SK-N-MC (cell line): ENCODE results near the gene MRAS.

ENCODE experiments used
- DNase-seq: peaks from one replicate; pipeline ENCODE4 v3.0.0-alpha.2; 2011; ENCODE audit warnings: low read depth, low spot score
- H3K27ac ChIP-seq: fragments of 200-600 bp; sonication (generic); 2 replicates; pipeline ENCODE4 v1.5.1; 2016; ENCODE audit warnings: mixed run types
- H3K36me3 ChIP-seq: fragments of 200-600 bp; sonication (generic); 2 replicates; pipeline ENCODE4 v1.6.1; 2017; ENCODE audit warnings: antibody characterized with exemption, low read length, mixed read lengths; ENCODE audit not compliant: insufficient read depth
- H3K4me3 ChIP-seq: fragments of 200-600 bp; sonication (generic); 2 replicates; pipeline ENCODE4 v1.5.1; 2016
- H3K9ac ChIP-seq: fragments of 200-600 bp; sonication (generic); 2 replicates; pipeline ENCODE4 v1.8.0; 2017; ENCODE audit warnings: mixed run types, mixed read lengths; ENCODE audit not compliant: insufficient read length
- H3K9me3 ChIP-seq: fragments of 200-600 bp; sonication (generic); 2 replicates; pipeline ENCODE4 v1.6.1; 2017; ENCODE audit warnings: low read depth, mild to moderate bottlenecking, antibody characterized with exemption, low read length, moderate library complexity, mixed read lengths
- EZH2 ChIP-seq: fragments of 200-600 bp; sonication (generic); IDR thresholded peaks from one replicate; pipeline ENCODE4 v1.6.1; 2017; ENCODE audit warnings: antibody characterized with exemption
- FOXP2 ChIP-seq: optimal IDR thresholded peaks from 2 replicates; pipeline ENCODE3; 2011; ENCODE audit warnings: mild to moderate bottlenecking, moderate library complexity; ENCODE audit not compliant: insufficient read depth; ENCODE audit errors: extremely low read length, control extremely low read depth
- POLR2AphosphoS5 ChIP-seq: IDR thresholded peaks from 2 replicates; pipeline ENCODE4 v1.6.1; 2012; ENCODE audit warnings: mild to moderate bottlenecking, low read depth, low read length, borderline replicate concordance

MRAS gene

GRCh38 chr3:138366006-138366759, 17.8 kb downstream of the MRAS start:
- TF ChIP-seq FOXP2 (no peak), EZH2 (no peak), POLR2AphosphoS5 (no peak)
- no peak overlapping the region for H3K9ac ChIP-seq
- H3K9me3 ChIP-seq, result no peaks in the 10 kb centered on the region
- DNase-seq, result no peak
- H3K36me3 ChIP-seq, result no peaks in the 10 kb centered on the region
- H3K4me3 ChIP-seq, result no peak overlapping the region
- H3K27ac ChIP-seq, result no peak overlapping the region

DNA sequence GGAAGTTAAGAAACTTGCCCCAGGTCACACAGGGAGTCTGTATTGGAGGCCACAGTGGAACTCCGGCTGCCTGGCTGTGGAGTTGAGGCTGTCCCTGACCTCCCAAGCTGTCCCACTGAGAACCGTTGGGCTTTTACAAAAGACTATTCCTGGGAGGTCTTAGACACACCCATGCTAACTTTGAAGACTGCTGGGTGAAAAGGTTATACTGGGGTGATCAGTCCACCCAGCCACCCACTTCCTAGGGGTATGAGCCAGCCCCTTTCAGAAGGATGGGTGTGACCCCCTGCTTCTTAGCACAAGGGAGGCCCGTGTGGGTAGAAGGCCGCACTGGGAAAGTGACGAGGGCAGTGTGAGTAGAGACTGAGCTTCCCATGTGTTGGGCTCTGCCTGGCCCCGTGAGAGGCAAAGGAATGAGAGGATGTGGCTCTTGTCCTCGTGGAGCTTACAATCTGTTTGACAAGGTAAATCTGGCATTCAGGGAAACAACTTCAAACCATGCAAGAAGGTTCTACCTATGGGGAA, 19.0 kb downstream of the MRAS start:
- Histone ChIP-seq H3K9me3 (no peaks in the 10 kb centered on the region), H3K4me3 (no peak overlapping the region), H3K36me3 (no peaks in the 10 kb centered on the region), H3K9ac (no peak overlapping the region), H3K27ac (no peak overlapping the region)
- no peak for DNase-seq
- TF ChIP-seq FOXP2, result no peak
- no peak for TF ChIP-seq POLR2AphosphoS5
- no peak for TF ChIP-seq EZH2

DNA sequence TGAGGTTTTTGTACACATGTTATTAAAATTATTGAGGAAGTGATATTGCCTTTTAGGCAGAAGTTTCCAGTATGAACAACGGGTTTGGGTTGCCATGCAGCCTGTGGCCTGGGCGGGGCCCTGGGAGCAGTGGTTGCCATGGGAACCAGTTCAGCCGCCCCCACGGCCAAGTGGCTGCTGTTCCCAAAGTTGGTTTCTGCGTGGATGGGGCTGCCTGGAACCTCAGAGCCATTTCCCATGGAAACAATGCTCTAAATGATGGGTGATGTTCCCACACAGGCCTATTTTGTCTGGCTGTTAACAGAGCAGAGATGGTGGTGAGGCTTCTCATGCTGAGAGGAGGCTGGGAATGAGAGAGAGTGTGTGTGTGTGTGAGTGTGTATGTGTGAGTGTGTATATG, 19.5 kb downstream of the MRAS start:
- TF ChIP-seq FOXP2 (no peak), POLR2AphosphoS5 (no peak), EZH2 (no peak)
- DNase-seq, result no peak
- H3K4me3 ChIP-seq, result no peak overlapping the region
- H3K36me3 ChIP-seq, result no peaks in the 10 kb centered on the region
- H3K9ac ChIP-seq, result no peak overlapping the region
- H3K9me3 ChIP-seq, result no peaks in the 10 kb centered on the region
- H3K27ac ChIP-seq, result no peak overlapping the region

DNA sequence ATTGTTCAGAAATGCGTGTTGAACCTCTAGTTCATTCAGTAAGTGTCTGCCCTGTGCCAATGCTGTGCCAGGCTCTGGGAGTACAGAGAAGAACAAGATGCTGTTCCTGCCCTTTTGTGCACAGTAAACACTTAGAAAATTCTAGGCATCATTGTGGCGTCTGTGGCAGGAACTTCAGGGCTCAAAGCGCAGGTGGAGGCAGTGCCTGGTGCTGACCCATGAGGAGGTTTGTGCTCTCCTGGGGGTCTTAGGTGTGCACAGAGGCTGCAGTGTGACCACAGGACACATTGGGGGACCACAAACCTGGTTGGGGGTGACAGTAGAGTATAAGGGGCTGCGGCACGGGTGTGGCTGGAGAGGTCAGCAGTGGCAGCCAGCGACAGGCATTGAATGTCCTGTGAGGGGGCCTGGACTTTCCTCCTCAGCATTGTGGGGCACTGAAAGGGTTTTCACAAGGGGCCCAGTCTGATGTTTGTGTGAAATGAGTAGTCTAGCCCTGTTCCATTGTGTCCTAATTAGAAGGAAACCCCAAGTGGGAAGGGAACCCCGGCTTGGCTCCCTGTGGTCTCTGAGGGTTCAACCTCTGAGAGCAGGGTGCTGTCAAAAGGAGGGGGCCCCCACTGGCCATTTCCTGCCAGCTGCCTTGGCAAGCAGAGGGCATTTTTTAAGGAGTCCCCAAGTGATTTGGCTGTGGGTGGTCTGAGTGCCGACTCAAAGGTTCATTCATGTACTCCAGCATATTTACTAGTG, 20.9 kb downstream of the MRAS start:
- no peak for TF ChIP-seq FOXP2
- TF ChIP-seq EZH2, result no peak
- no peak for TF ChIP-seq POLR2AphosphoS5
- DNase-seq, result no peak
- no peaks in the 10 kb centered on the region for H3K36me3 ChIP-seq
- H3K4me3 ChIP-seq, result no peak overlapping the region
- H3K27ac ChIP-seq, result no peak overlapping the region
- H3K9ac ChIP-seq, result no peak overlapping the region
- H3K9me3 ChIP-seq, result no peaks in the 10 kb centered on the region

GRCh38 chr3:138370321-138370720, 21.9 kb downstream of the MRAS start:
- Histone ChIP-seq H3K27ac (no peak overlapping the region), H3K9me3 (no peaks in the 10 kb centered on the region), H3K36me3 (no peaks in the 10 kb centered on the region), H3K4me3 (no peak overlapping the region), H3K9ac (no peak overlapping the region)
- no peak for TF ChIP-seq POLR2AphosphoS5
- TF ChIP-seq FOXP2, result no peak
- TF ChIP-seq EZH2, result no peak
- DNase-seq, result no peak

DNA sequence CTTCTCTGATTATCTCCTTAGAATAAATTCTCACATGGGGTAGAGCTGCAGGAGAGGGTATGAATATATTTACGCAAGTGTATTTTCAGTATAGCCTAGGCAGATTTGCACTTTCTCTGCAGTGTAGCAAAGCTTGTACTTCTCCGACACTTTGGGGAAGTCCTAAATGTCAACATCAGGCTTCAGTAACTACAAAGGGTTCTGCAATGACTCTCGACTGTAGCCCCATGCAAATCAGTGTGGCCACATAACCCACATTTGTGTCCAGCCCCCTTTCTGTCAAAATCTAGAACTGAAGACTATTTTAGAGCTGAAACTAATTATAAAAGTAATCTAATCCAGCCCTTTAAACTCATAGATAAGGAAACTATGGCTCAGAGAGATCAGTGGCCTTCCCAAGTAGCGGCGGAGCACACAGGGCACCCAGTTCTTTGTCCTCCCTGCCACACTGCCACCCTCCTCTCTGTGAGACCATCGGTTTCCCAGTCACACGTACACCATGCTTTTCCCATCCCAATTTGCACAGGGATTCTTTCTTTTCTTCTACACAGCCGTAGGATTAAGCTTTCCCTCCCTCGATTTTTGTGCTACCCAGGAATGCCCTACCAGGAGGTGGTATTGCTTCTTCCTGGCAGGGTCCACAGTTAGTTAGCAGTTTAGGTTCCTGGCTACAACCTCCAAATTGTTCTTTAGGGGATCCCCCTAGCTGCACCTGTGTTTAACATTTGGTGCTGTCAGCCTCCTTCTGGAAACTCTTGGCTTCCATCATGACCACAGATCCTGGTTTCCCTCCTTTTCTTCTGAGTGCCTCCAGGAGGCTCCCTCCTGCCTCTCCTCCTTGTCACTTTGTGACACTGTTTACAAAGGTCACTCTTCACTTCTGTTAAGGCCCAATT, 22.9 kb downstream of the MRAS start:
- no peaks in the 10 kb centered on the region for H3K9me3 ChIP-seq
- TF ChIP-seq EZH2 (no peak), FOXP2 (no peak), POLR2AphosphoS5 (no peak)
- H3K36me3 ChIP-seq, result no peaks in the 10 kb centered on the region
- H3K9ac ChIP-seq, result no peak overlapping the region
- no peak for DNase-seq
- no peak overlapping the region for H3K4me3 ChIP-seq
- H3K27ac ChIP-seq, result no peak overlapping the region

GRCh38 chr3:138373087-138373735, 24.8 kb downstream of the MRAS start:
- no peak for DNase-seq
- Histone ChIP-seq H3K9ac (no peak overlapping the region), H3K9me3 (no peaks in the 10 kb centered on the region), H3K36me3 (no peaks in the 10 kb centered on the region), H3K4me3 (no peak overlapping the region), H3K27ac (no peak overlapping the region)
- TF ChIP-seq EZH2, result no peak
- no peak for TF ChIP-seq POLR2AphosphoS5
- no peak for TF ChIP-seq FOXP2
